Measurements from ENCODE around the gene MIPOL1. TPM values are rescaled to one million over a fixed set of nuclear protein-coding genes. Genes with fewer than 3 reads are reported as not detected.

MIPOL1 gene
- total RNA-seq, 1 experiment from 2014 or later: 13.1 TPM

DNA sequence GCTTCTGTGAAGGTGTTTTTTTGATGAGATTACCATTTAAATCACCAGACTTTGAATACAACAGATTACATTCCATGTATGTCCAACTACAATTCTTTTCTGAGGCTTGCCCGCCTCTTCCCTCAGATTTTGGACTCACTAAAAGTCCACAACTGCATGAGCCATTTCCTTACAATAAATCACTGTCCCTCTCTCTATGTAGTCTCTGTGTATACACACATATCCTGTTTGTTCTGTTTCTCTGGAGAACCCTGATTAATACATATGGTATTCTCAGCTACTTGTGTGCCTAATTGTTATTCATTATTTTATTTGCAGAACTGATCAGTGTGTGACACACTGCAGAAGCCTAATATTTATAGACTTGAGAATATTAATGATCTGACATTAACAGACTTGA is 2.4 kb upstream of the MIPOL1 start:
- intact Hi-C loops (cut with micrococcal nuclease; ENCODE audit: unreplicated experiment): no loop called here
- Histone ChIP-seq H3K9me2 (ENCODE audit: insufficient read depth) (no peaks in the 10 kb centered on the region), H3K9me3 (ENCODE audit: insufficient read depth, low read depth) (no peaks in the 10 kb centered on the region), H3K4me1 (replicated peaks; ENCODE audit: insufficient read depth) (peaks cover 8% of the 10 kb centered on the region; the same call in 1 of the 2 replicates), H3K79me2 (ENCODE audit: low read depth) (peaks cover 4% of the 10 kb centered on the region; the same call in 1 of the 2 replicates), H3K4me3 (no peak overlapping the region), H4K20me1 (ENCODE audit: insufficient read depth) (no peaks in the 10 kb centered on the region), H3K36me3 (ENCODE audit: low read depth) (no peaks in the 10 kb centered on the region), H3K4me2 (no peak overlapping the region), H2AFZ (no peak overlapping the region), H3K27me3 (ENCODE audit: insufficient read depth, low read depth) (no peaks in the 10 kb centered on the region), H3K27ac (no peak overlapping the region), H3F3A (ENCODE audit: insufficient read depth, low read depth) (no peaks in the 10 kb centered on the region)
- POLR2A ChIA-PET (ENCODE audit: unreplicated experiment): no interaction called here
- TF ChIP-seq, protein P1, sequence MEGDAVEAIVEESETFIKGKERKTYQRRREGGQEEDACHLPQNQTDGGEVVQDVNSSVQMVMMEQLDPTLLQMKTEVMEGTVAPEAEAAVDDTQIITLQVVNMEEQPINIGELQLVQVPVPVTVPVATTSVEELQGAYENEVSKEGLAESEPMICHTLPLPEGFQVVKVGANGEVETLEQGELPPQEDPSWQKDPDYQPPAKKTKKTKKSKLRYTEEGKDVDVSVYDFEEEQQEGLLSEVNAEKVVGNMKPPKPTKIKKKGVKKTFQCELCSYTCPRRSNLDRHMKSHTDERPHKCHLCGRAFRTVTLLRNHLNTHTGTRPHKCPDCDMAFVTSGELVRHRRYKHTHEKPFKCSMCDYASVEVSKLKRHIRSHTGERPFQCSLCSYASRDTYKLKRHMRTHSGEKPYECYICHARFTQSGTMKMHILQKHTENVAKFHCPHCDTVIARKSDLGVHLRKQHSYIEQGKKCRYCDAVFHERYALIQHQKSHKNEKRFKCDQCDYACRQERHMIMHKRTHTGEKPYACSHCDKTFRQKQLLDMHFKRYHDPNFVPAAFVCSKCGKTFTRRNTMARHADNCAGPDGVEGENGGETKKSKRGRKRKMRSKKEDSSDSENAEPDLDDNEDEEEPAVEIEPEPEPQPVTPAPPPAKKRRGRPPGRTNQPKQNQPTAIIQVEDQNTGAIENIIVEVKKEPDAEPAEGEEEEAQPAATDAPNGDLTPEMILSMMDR (conservative IDR thresholded peaks at IDR 0.05): no peak
- no peak for TF ChIP-seq EZH2 (IDR thresholded peaks at IDR 0.05; ENCODE audit: low read depth)
- no TSS peak for BruUV-seq (replicated peaks)
- peak in 1 of 2 experiments; percentile 60 for DNase-seq
- CTCF ChIA-PET: no interaction called here

DNA sequence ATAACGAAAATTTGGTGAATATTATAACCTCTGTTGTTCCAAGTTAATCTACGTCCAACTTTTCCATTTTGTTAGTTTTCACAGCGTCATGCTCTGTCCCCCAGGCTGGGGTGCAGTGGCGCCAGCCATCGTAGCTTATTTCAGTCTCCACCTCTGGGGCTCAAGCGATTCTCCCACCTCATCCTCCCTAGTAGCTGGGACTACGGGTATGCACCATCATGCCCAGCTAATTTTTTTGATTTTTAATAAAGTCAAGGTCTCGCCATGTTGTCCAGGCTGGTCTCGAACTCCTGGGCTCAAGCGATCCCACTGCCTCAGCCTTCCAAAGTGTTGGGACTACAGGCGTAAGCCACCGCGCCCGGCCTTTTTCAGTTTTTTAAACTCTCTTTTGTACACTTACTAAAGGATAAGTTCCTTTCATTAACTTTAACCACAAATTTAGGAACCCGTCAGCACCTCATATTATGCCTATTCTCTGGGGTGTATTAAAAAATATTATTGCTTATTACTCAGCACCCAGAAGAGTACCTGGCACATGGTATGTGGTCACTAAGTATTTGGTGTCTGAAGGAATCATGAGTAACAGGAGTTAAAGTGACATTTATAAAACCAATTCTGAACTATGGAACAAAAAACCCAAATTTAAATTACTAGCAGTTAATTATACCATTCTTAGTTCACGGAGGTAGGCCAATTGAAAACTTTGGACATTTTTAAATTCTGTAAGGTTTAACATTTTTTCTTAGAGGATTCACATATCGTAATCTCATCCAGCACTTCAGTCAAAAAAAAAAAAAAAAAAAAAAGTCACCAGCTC is 925 bp upstream of the MIPOL1 start:
- H3K36me3 ChIP-seq (ENCODE audit: low read depth): no peaks in the 10 kb centered on the region
- peak overlapping the region; percentile 90 for H3K4me2 ChIP-seq
- intact Hi-C loops (cut with micrococcal nuclease; ENCODE audit: unreplicated experiment): no loop called here
- peak overlapping the region; percentile 88 for H2AFZ ChIP-seq
- DNase-seq: no peak
- H3K27me3 ChIP-seq (ENCODE audit: insufficient read depth, low read depth): no peaks in the 10 kb centered on the region
- no TSS peak for BruUV-seq (replicated peaks)
- H3F3A ChIP-seq (ENCODE audit: insufficient read depth, low read depth): no peaks in the 10 kb centered on the region
- peaks cover 7% of the 10 kb centered on the region; the same call in 1 of the 2 replicates for H3K79me2 ChIP-seq (ENCODE audit: low read depth)
- POLR2A ChIA-PET (ENCODE audit: unreplicated experiment): interaction anchor here (0.6 kb wide), 2 partner anchors 390 to 1201 kb away, joined by 3 to 4 read pairs; no protein-coding TSS in a partner anchor
- H3K4me3 ChIP-seq: peak overlapping the region; percentile 67
- no peaks in the 10 kb centered on the region for H4K20me1 ChIP-seq (ENCODE audit: insufficient read depth)
- CTCF ChIA-PET: no interaction called here
- no peak for TF ChIP-seq EZH2 (IDR thresholded peaks at IDR 0.05; ENCODE audit: low read depth)
- TF ChIP-seq, protein P1 (conservative IDR thresholded peaks at IDR 0.05): no peak
- H3K9me3 ChIP-seq (ENCODE audit: insufficient read depth, low read depth): no peaks in the 10 kb centered on the region
- peak overlapping the region; percentile 74 for H3K27ac ChIP-seq
- H3K9me2 ChIP-seq (ENCODE audit: insufficient read depth): no peaks in the 10 kb centered on the region
- H3K4me1 ChIP-seq (replicated peaks; ENCODE audit: insufficient read depth): peaks cover 8% of the 10 kb centered on the region; the same call in 1 of the 2 replicates

DNA sequence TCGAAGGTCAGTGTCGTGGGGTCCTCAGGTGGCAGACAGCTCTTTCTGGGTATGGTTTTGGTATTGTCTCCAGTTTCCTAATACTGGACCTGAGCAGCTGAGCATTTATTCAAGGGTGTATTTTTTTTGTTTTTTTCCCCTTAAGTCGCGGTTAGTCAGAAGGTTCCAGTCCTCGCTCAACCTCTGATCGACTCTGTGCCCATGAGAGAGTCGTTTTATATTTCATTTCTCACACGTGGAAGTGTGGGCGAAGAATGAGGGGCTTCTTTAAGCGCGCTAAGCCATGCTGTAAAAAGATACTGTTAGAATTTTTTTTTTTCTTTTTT is 499 bp downstream of the MIPOL1 start:
- no peak for TF ChIP-seq EZH2 (IDR thresholded peaks at IDR 0.05; ENCODE audit: low read depth)
- TF ChIP-seq, protein P1 (conservative IDR thresholded peaks at IDR 0.05): 0 out of 2 replicates have a peak, but pooled peaks have one; percentile 21
- H3F3A ChIP-seq (ENCODE audit: insufficient read depth, low read depth): no peaks in the 10 kb centered on the region
- intact Hi-C loops (cut with micrococcal nuclease; ENCODE audit: unreplicated experiment): loop anchor here (2.0 kb wide), 1 partner anchor 25 kb away; the partner anchor contains the start of gene SLC25A21
- peak overlapping the region; percentile 74 for H3K27ac ChIP-seq
- H3K4me1 ChIP-seq (replicated peaks; ENCODE audit: insufficient read depth): peaks cover 8% of the 10 kb centered on the region; the same call in 1 of the 2 replicates
- no peaks in the 10 kb centered on the region for H3K36me3 ChIP-seq (ENCODE audit: low read depth)
- CTCF ChIA-PET: interaction anchor here (0.7 kb wide), 1 partner anchor 425 kb away, joined by 6 read pairs; no protein-coding TSS in a partner anchor
- no peaks in the 10 kb centered on the region for H4K20me1 ChIP-seq (ENCODE audit: insufficient read depth)
- no peaks in the 10 kb centered on the region for H3K27me3 ChIP-seq (ENCODE audit: insufficient read depth, low read depth)
- H3K9me3 ChIP-seq (ENCODE audit: insufficient read depth, low read depth): no peaks in the 10 kb centered on the region
- peak in 1 of 2 experiments; percentile 32 for DNase-seq
- peaks cover 7% of the 10 kb centered on the region; the same call in 1 of the 2 replicates for H3K79me2 ChIP-seq (ENCODE audit: low read depth)
- POLR2A ChIA-PET (ENCODE audit: unreplicated experiment): no interaction called here
- TSS peak; percentile 71 for BruUV-seq (replicated peaks)
- H2AFZ ChIP-seq: peak overlapping the region; percentile 88
- no peaks in the 10 kb centered on the region for H3K9me2 ChIP-seq (ENCODE audit: insufficient read depth)
- peak overlapping the region; percentile 90 for H3K4me2 ChIP-seq
- H3K4me3 ChIP-seq: peak overlapping the region; percentile 67
